Mammary epithelial cell (primary cell): ENCODE data around the gene PPP1R14B.

Source experiments
- EZH2 ChIP-seq: IDR thresholded peaks from 2 replicates; pipeline ENCODE4 v1.6.1; 2012; ENCODE audit warnings: low read length, inconsistent platforms, borderline replicate concordance
- TF ChIP-seq, protein P1 (sequence below), 2 donors: IDR thresholded peaks in 1 of 2; conservative IDR thresholded peaks in 1 of 2; 2 replicates each; pipeline ENCODE4 v1.5.1; 2011 to 2012; ENCODE audit warnings: inconsistent platforms in 2 of 2, low read length in 2 of 2, mild to moderate bottlenecking in 2 of 2, control low read depth in 1 of 2, low read depth in 1 of 2; ENCODE audit not compliant: insufficient read depth in 1 of 2; ENCODE audit errors: extremely low read depth in 1 of 2

DNA sequence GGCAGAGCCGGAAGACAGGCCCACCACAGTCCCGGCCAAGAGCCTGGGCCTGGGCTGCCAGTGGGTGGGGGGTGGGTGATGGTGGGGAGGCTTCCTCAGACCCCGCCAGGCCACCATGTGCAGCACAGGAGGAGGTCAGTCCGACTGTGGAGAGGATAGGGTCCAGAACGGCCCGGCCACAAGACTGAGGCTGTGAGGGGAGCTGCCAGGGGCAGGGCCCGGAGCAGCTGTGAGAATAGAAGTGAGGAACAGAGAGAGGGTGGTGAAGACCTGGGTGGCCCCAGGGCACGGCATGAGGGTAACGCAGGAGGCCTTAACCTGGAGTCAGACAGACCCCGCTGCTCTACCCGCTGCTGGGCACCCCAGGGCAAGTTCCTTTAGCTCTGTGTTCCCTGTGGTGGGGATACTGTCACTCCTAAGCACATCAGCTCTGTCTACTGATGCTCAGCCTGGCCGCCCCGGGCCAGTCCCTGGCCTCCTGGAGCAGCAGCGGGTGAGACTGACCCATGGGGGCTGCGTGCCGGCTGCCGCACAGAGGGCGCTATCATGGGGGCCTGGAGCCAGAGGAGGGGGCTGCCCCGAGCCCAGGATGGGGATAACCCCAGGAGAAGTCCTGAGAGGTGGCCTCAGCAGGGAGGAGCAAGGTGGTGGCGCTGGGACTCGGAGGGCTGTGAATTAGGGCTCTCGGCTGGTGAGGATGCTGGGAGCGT lies 38.5 kb downstream of the PPP1R14B start:
- TF ChIP-seq, protein P1, sequence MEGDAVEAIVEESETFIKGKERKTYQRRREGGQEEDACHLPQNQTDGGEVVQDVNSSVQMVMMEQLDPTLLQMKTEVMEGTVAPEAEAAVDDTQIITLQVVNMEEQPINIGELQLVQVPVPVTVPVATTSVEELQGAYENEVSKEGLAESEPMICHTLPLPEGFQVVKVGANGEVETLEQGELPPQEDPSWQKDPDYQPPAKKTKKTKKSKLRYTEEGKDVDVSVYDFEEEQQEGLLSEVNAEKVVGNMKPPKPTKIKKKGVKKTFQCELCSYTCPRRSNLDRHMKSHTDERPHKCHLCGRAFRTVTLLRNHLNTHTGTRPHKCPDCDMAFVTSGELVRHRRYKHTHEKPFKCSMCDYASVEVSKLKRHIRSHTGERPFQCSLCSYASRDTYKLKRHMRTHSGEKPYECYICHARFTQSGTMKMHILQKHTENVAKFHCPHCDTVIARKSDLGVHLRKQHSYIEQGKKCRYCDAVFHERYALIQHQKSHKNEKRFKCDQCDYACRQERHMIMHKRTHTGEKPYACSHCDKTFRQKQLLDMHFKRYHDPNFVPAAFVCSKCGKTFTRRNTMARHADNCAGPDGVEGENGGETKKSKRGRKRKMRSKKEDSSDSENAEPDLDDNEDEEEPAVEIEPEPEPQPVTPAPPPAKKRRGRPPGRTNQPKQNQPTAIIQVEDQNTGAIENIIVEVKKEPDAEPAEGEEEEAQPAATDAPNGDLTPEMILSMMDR (conservative IDR thresholded peaks at IDR 0.05 in 1 of 2, IDR thresholded peaks at IDR 0.05 in 1 of 2; ENCODE audit: extremely low read depth in 1 of 2, insufficient read depth in 1 of 2, low read depth in 1 of 2, low read length in 2 of 2), result no peak
- TF ChIP-seq EZH2, result no peak
